Smooth muscle cell of the brain vasculature (primary cell): ENCODE data around the gene HSP90AB1.

Experiments used
- DNase-seq: peaks from one replicate; pipeline ENCODE4 v3.0.0-alpha.2; 2012; ENCODE audit warnings: low read depth, low spot score

The HSP90AB1 gene

GRCh38 chr6:44246663-44247337 is at the start of gene HSP90AB1:
Gene HSP90AB1 (plus strand): TSS chr6:44247101. CDS start chr6:44248630, 1,529 bp downstream.
- DNase-seq = peak; percentile 86

- no peak for DNase-seq
Observed at GRCh38 chr6:44198684-44199083, 48.2 kb upstream of the HSP90AB1 start.

- no peak for DNase-seq
Observed at GRCh38 chr6:44199883-44200282, 47.0 kb upstream of the HSP90AB1 start.

GRCh38 chr6:44201200-44201599 is 45.7 kb upstream of the HSP90AB1 start:
- DNase-seq = no peak

- DNase-seq = no peak
Observed at GRCh38 chr6:44201638-44202303, 45.1 kb upstream of the HSP90AB1 start.

GRCh38 chr6:44202332-44202971 is 44.4 kb upstream of the HSP90AB1 start:
- no peak for DNase-seq

- DNase-seq = no peak
Observed at GRCh38 chr6:44202972-44203750, 43.7 kb upstream of the HSP90AB1 start.

- DNase-seq = no peak
Observed at GRCh38 chr6:44203955-44204354, 42.9 kb upstream of the HSP90AB1 start.

GRCh38 chr6:44207966-44208365 is 38.9 kb upstream of the HSP90AB1 start:
- DNase-seq = no peak

- DNase-seq = no peak
Observed at GRCh38 chr6:44211284-44211683, 35.6 kb upstream of the HSP90AB1 start.

- no peak for DNase-seq
Observed at GRCh38 chr6:44214307-44214706, 32.6 kb upstream of the HSP90AB1 start.

- DNase-seq = no peak
Observed at GRCh38 chr6:44216677-44217331, 30.1 kb upstream of the HSP90AB1 start, which contains the start of gene MYMX. Gene MYMX (plus strand): TSS chr6:44216926. CDS start chr6:44217472, 546 bp downstream.

GRCh38 chr6:44217332-44218143 is 29.4 kb upstream of the HSP90AB1 start:
- no peak for DNase-seq

- DNase-seq = no peak
Observed at GRCh38 chr6:44219053-44219814, 27.7 kb upstream of the HSP90AB1 start.

GRCh38 chr6:44219815-44220784 is 26.8 kb upstream of the HSP90AB1 start:
- DNase-seq = no peak

GRCh38 chr6:44220913-44221290 is 26.0 kb upstream of the HSP90AB1 start:
- DNase-seq = no peak

GRCh38 chr6:44221291-44221960 is 25.5 kb upstream of the HSP90AB1 start:
- no peak for DNase-seq

- DNase-seq = no peak
Observed at GRCh38 chr6:44221961-44222335, 25.0 kb upstream of the HSP90AB1 start.
